H1 (cell line): ENCODE data around the gene C14orf132. TPM values are rescaled to one million over a fixed set of nuclear protein-coding genes. Genes with fewer than 3 reads are reported as not detected.

Experiments
- BACH1 ChIP-seq: IDR thresholded peaks from 2 replicates; pipeline ENCODE4 v1.6.1; 2012; ENCODE audit warnings: low read length, improper control_type of control experiment
- CBX5 ChIP-seq: fragments of 300-800, 300-1000 bp; sonication (generic); IDR thresholded peaks from 2 replicates; pipeline ENCODE4 v1.7.1; 2016; ENCODE audit warnings: antibody characterized with exemption, low read length, low read depth
- CREB1 ChIP-seq: IDR thresholded peaks from 2 replicates; pipeline ENCODE4 v1.6.1; 2012; ENCODE audit warnings: inconsistent platforms
- CTCF ChIP-seq, 3 experiments: IDR thresholded peaks; 1 replicate in 2 of 3; 2 replicates in 1 of 3; pipeline versions ENCODE4 v1.5.1 to v1.6.1; 2011; ENCODE audit warnings: low read length in 3 of 3, mild to moderate bottlenecking in 3 of 3, inconsistent platforms in 2 of 3, low read depth in 1 of 3, moderate library complexity in 1 of 3; ENCODE audit not compliant: insufficient read depth in 1 of 3; ENCODE audit errors: control extremely low read depth in 1 of 3
- EP300 ChIP-seq, 2 experiments: IDR thresholded peaks; 1 replicate in 1 of 2; 2 replicates in 1 of 2; pipeline ENCODE4 v1.6.1; 2011 to 2012; ENCODE audit warnings: low read depth in 2 of 2, low read length in 2 of 2, mild to moderate bottlenecking in 2 of 2, borderline replicate concordance in 1 of 2, inconsistent platforms in 1 of 2, moderate library complexity in 1 of 2
- MAX ChIP-seq: IDR thresholded peaks from 2 replicates; pipeline ENCODE4 v1.6.1; 2012; ENCODE audit warnings: inconsistent platforms
- POLR2AphosphoS5 ChIP-seq: IDR thresholded peaks from 2 replicates; pipeline ENCODE4 v1.6.1; 2011; ENCODE audit warnings: low read depth, low read length
- RAD21 ChIP-seq, 2 experiments: IDR thresholded peaks in 1 of 2; conservative IDR thresholded peaks in 1 of 2; 2 replicates each; pipeline ENCODE4 v1.6.1; 2011; ENCODE audit warnings: low read depth in 2 of 2, low read length in 2 of 2, improper control_type of control experiment in 1 of 2, inconsistent platforms in 1 of 2, mild to moderate bottlenecking in 1 of 2, moderate library complexity in 1 of 2
- RNF2 ChIP-seq: fragments of 200-900, 300-1000 bp; sonication (generic); IDR thresholded peaks from 2 replicates; pipeline ENCODE4 v1.7.1; 2016; ENCODE audit warnings: borderline replicate concordance, low read depth, mild to moderate bottlenecking, antibody characterized with exemption, low read length; ENCODE audit not compliant: poor library complexity, severe bottlenecking; ENCODE audit errors: missing control alignments
- TAF1 ChIP-seq: IDR thresholded peaks from 2 replicates; pipeline ENCODE4 v1.6.1; 2011; ENCODE audit warnings: mild to moderate bottlenecking, low read depth, low read length
- TAF7 ChIP-seq: optimal IDR thresholded peaks from 2 replicates; pipeline ENCODE3; 2011; ENCODE audit warnings: low read depth, mild to moderate bottlenecking, inconsistent platforms, low read length, moderate library complexity, borderline replicate concordance
- YY1 ChIP-seq: IDR thresholded peaks from 2 replicates; pipeline ENCODE4 v1.6.1; 2011; ENCODE audit warnings: low read depth, mild to moderate bottlenecking, low read length
- polyA plus RNA-seq, 7 experiments: library from polyadenylated mRNA; depleted of rRNA in 3 of 7; stranded (reverse) in 5 of 7; unstranded in 2 of 7; fragments of >200 nt in 5 of 7; fragments of 200-250 nt in 2 of 7; gene quantifications; 1 replicate in 5 of 7; 2 replicates in 1 of 7; 4 replicates in 1 of 7; pipeline versions ENCODE4 v1.2.1 to v1.2.3, GENCODE V29; 2011 to 2013; ENCODE audit warnings: missing spikeins in 2 of 7, mixed read lengths in 2 of 7
- total RNA-seq: library from RNA; stranded (reverse); fragmentation: NEBNext Ultra II Directional; extraction: Animal tissue kit (Norgen Biotek cat#: 25700); gene quantifications from 2 replicates; pipeline ENCODE4 v1.2.1, GENCODE V29; 2021

Gene C14orf132
- total and polyA plus RNA-seq, 2 of the 8 experiments (the other 6 are each of a cell fraction or from before 2014, with no cell fraction given) = 11.7 to 32.5 TPM

GRCh38 chr14:96038558-96038919 is 623 bp upstream of the C14orf132 start (continued):
- TF ChIP-seq MAX (peak; percentile 29), RAD21 (IDR thresholded peaks at IDR 0.05 in 1 of 2, conservative IDR thresholded peaks at IDR 0.05 in 1 of 2; ENCODE audit: low read depth in 2 of 2, low read length in 2 of 2) (no peak), TAF7 (peak; percentile 67), CREB1 (no peak), CTCF (IDR thresholded peaks at IDR 0.05; ENCODE audit: control extremely low read depth in 1 of 3, insufficient read depth in 1 of 3, low read depth in 1 of 3, low read length in 3 of 3) (no peak), EP300 (IDR thresholded peaks at IDR 0.05; ENCODE audit: borderline replicate concordance in 1 of 2, low read depth in 2 of 2, low read length in 2 of 2) (no peak), POLR2AphosphoS5 (no peak), TAF1 (no peak), YY1 (no peak), RNF2 (no peak), CBX5 (no peak), BACH1 (no peak)
